Duodenal mucosa (tissue), 2 donors: ENCODE results near the gene PIEZO2.
A peak's percentile ranks its signal among the peaks of the same experiment; 100 is the strongest.

Source experiments
- H3K27ac ChIP-seq: one replicate; pipeline ENCODE4 v1.7.0; 2013; ENCODE audit warnings: low read depth, low read length
- H3K27me3 ChIP-seq, 2 donors: one replicate each; pipeline ENCODE4 v1.7.0; 2013; ENCODE audit warnings: low read length in 2 of 2, control low read depth in 1 of 2; ENCODE audit not compliant: insufficient read depth in 2 of 2, control insufficient read depth in 1 of 2
- H3K36me3 ChIP-seq, 2 donors: one replicate each; pipeline ENCODE4 v1.7.0; 2013; ENCODE audit warnings: low read length in 2 of 2, control low read depth in 1 of 2; ENCODE audit not compliant: insufficient read depth in 2 of 2, control insufficient read depth in 1 of 2
- H3K4me1 ChIP-seq, 2 donors: one replicate each; pipeline ENCODE4 v1.7.0; 2013; ENCODE audit warnings: low read length in 2 of 2, control low read depth in 1 of 2; ENCODE audit not compliant: insufficient read depth in 2 of 2, control insufficient read depth in 1 of 2
- H3K4me3 ChIP-seq, 2 donors: one replicate each; pipeline ENCODE4 v1.7.0; 2013; ENCODE audit warnings: low read length in 2 of 2, low read depth in 1 of 2
- H3K9ac ChIP-seq, 2 donors: one replicate each; pipeline ENCODE4 v1.7.0; 2013; ENCODE audit warnings: low read length in 2 of 2, low read depth in 1 of 2
- H3K9me3 ChIP-seq, 2 donors: one replicate each; pipeline ENCODE4 v1.7.0; 2013; ENCODE audit warnings: low read length in 2 of 2, control low read depth in 1 of 2; ENCODE audit not compliant: control insufficient read depth in 1 of 2

The PIEZO2 gene

GRCh38 chr18:11153097-11153496 lies 3.7 kb upstream of the PIEZO2 start:
- peaks cover 10 to 16% of the 10 kb centered on the region in 2 donors for H3K27me3 ChIP-seq
- no peak overlapping the region for H3K27ac ChIP-seq
- H3K9me3 ChIP-seq, result no peaks in the 10 kb centered on the region
- H3K4me3 ChIP-seq, result no peak overlapping the region
- H3K9ac ChIP-seq, result no peak overlapping the region
- no peaks in the 10 kb centered on the region for H3K36me3 ChIP-seq
- H3K4me1 ChIP-seq, result no peaks in the 10 kb centered on the region

GRCh38 chr18:11150271-11150615 lies 874 bp upstream of the PIEZO2 start:
- Histone ChIP-seq H3K4me1 (no peaks in the 10 kb centered on the region), H3K4me3 (no peak overlapping the region), H3K27ac (no peak overlapping the region), H3K9me3 (no peaks in the 10 kb centered on the region), H3K36me3 (no peaks in the 10 kb centered on the region), H3K27me3 (peaks cover 24 to 28% of the 10 kb centered on the region in 2 donors), H3K9ac (no peak overlapping the region)

GRCh38 chr18:11148680-11149440 lies 509 bp downstream of the PIEZO2 start:
- no peaks in the 10 kb centered on the region for H3K36me3 ChIP-seq
- peak overlapping the region; percentile 15 to 28 for H3K4me3 ChIP-seq
- H3K4me1 ChIP-seq, result no peaks in the 10 kb centered on the region
- no peak overlapping the region for H3K27ac ChIP-seq
- H3K9ac ChIP-seq, result no peak overlapping the region
- H3K27me3 ChIP-seq, result peaks cover 24 to 28% of the 10 kb centered on the region in 2 donors
- no peaks in the 10 kb centered on the region for H3K9me3 ChIP-seq

GRCh38 chr18:11147962-11148679 lies 1.2 kb downstream of the PIEZO2 start:
- Histone ChIP-seq H3K9ac (no peak overlapping the region), H3K27ac (no peak overlapping the region), H3K4me1 (no peaks in the 10 kb centered on the region), H3K9me3 (no peaks in the 10 kb centered on the region), H3K36me3 (no peaks in the 10 kb centered on the region), H3K4me3 (peak overlapping the region in 1 of 2 donors; percentile 28), H3K27me3 (peaks cover 24 to 28% of the 10 kb centered on the region in 2 donors)

- Histone ChIP-seq H3K9ac (no peak overlapping the region), H3K9me3 (no peaks in the 10 kb centered on the region), H3K36me3 (no peaks in the 10 kb centered on the region), H3K4me3 (peak overlapping the region in 1 of 2 donors; percentile 29), H3K27me3 (peaks cover 24 to 28% of the 10 kb centered on the region in 2 donors), H3K4me1 (no peaks in the 10 kb centered on the region), H3K27ac (no peak overlapping the region)
These were observed 1.9 kb downstream of the PIEZO2 start for GRCh38 chr18:11147371-11147951.

GRCh38 chr18:11146947-11147345 lies 2.4 kb downstream of the PIEZO2 start:
- Histone ChIP-seq H3K27ac (no peak overlapping the region), H3K4me3 (no peak overlapping the region), H3K4me1 (no peaks in the 10 kb centered on the region), H3K9me3 (no peaks in the 10 kb centered on the region), H3K9ac (no peak overlapping the region), H3K27me3 (peaks cover 24 to 28% of the 10 kb centered on the region in 2 donors), H3K36me3 (no peaks in the 10 kb centered on the region)

- Histone ChIP-seq H3K27ac (no peak overlapping the region), H3K4me3 (no peak overlapping the region), H3K36me3 (no peaks in the 10 kb centered on the region), H3K4me1 (no peaks in the 10 kb centered on the region), H3K9me3 (no peaks in the 10 kb centered on the region), H3K9ac (no peak overlapping the region), H3K27me3 (peaks cover 23 to 28% of the 10 kb centered on the region in 2 donors)
These were observed 3.0 kb downstream of the PIEZO2 start for GRCh38 chr18:11146238-11146946.

- H3K4me1 ChIP-seq, result no peaks in the 10 kb centered on the region
- no peaks in the 10 kb centered on the region for H3K9me3 ChIP-seq
- H3K4me3 ChIP-seq, result no peak overlapping the region
- no peak overlapping the region for H3K27ac ChIP-seq
- no peak overlapping the region for H3K9ac ChIP-seq
- H3K36me3 ChIP-seq, result no peaks in the 10 kb centered on the region
- peaks cover 16 to 23% of the 10 kb centered on the region in 2 donors for H3K27me3 ChIP-seq
These were observed 3.8 kb downstream of the PIEZO2 start for GRCh38 chr18:11145413-11146191.

- no peaks in the 10 kb centered on the region for H3K36me3 ChIP-seq
- no peak overlapping the region for H3K27ac ChIP-seq
These were observed 12.0 kb downstream of the PIEZO2 start for GRCh38 chr18:11137400-11137799.

More at GRCh38 chr18:11137400-11137799, 12.0 kb downstream of the PIEZO2 start:
- Histone ChIP-seq H3K9me3 (no peaks in the 10 kb centered on the region), H3K9ac (no peak overlapping the region), H3K4me3 (no peak overlapping the region), H3K27me3 (no peaks in the 10 kb centered on the region), H3K4me1 (no peaks in the 10 kb centered on the region)
